ENCODE measurements around the gene BRI3BP. TPM values are rescaled to one million over a fixed set of nuclear protein-coding genes. Genes with fewer than 3 reads are reported as not detected.
"Not testable (repeated sequence)": the region's sequence is repeated elsewhere in the genome, so short reads cannot be mapped to it uniquely, and the experiment has no call there.

Gene BRI3BP
- total RNA-seq, 1 donor from 2014 or later: 16.0 TPM

GRCh38 chr12:125072496-125072895 lies 79.1 kb downstream of the BRI3BP start:
- H3K4me3 ChIP-seq (ENCODE audit: low read depth, low read length): no peak overlapping the region
- DNase-seq (ENCODE audit: low read depth): no peak
- no peak for TF ChIP-seq CTCF (conservative IDR thresholded peaks at IDR 0.05; ENCODE audit: low read depth, low read length)

GRCh38 chr12:125074294-125074693 lies 80.8 kb downstream of the BRI3BP start:
- H3K4me3 ChIP-seq (ENCODE audit: low read depth, low read length); DNase-seq (ENCODE audit: low read depth): not testable (repeated sequence)

GRCh38 chr12:125076103-125076502 lies 82.7 kb downstream of the BRI3BP start:
- no peak overlapping the region for H3K4me3 ChIP-seq (ENCODE audit: low read depth, low read length)
- no peak for TF ChIP-seq CTCF (conservative IDR thresholded peaks at IDR 0.05; ENCODE audit: low read depth, low read length)
- no peak for DNase-seq (ENCODE audit: low read depth)

- TF ChIP-seq CTCF (conservative IDR thresholded peaks at IDR 0.05; ENCODE audit: low read depth, low read length): no peak
- DNase-seq (ENCODE audit: low read depth): no peak
- no peak overlapping the region for H3K4me3 ChIP-seq (ENCODE audit: low read depth, low read length)
These were observed 85.6 kb downstream of the BRI3BP start for GRCh38 chr12:125079084-125079483.

GRCh38 chr12:125079648-125080645 lies 86.5 kb downstream of the BRI3BP start:
- H3K4me3 ChIP-seq (ENCODE audit: low read depth, low read length): no peak overlapping the region
- TF ChIP-seq CTCF (conservative IDR thresholded peaks at IDR 0.05; ENCODE audit: low read depth, low read length): no peak
- no peak for DNase-seq (ENCODE audit: low read depth)

Other genes with a start within 250 kb of the BRI3BP start
- gene SCARB1, start 129.8 kb upstream of the BRI3BP start, total RNA-seq: 21.9 and 72.8 TPM in 2 replicates
- 679 and 827 TPM in 2 replicates for gene UBC, start 79.0 kb upstream of the BRI3BP start, total RNA-seq
- gene DHX37, start 4.5 kb upstream of the BRI3BP start, total RNA-seq: 13.7 and 28.9 TPM in 2 replicates
- 20.6 and 35.2 TPM in 2 replicates for gene AACS, start 71.8 kb downstream of the BRI3BP start, total RNA-seq
- gene TMEM132B, start 192.7 kb downstream of the BRI3BP start, total RNA-seq: not detected in 2 replicates